ENCODE data around the gene FNDC10. TPM values are rescaled to one million over a fixed set of nuclear protein-coding genes. Genes with fewer than 3 reads are reported as not detected.

FNDC10 gene
- total and polyA plus RNA-seq, 2 donors (not counting 3 experiments of a cell fraction or from before 2014, with no cell fraction given): 1.5 to 2.3 TPM

DNA sequence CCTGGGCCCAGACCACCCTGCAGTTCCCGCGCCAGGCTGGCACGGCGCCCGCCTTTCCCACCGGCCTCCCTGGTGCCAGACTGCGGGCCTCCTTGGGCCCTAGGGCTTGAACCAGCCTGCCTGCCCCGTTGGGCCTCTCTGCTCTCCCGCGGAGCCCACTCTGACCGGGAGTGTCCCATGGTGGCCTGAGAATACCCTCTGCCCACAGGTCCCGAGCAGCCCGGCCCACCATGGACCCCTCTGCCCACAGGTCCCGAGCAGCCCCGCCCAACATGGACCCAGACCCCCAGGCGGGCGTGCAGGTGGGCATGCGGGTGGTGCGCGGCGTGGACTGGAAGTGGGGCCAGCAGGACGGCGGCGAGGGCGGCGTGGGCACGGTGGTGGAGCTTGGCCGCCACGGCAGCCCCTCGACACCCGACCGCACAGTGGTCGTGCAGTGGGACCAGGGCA, 23.3 kb upstream of the FNDC10 start:
- no peaks in the 10 kb centered on the region for H3K27me3 ChIP-seq (ENCODE audit: control insufficient read depth in 2 of 2, insufficient read depth in 2 of 2, low read length in 2 of 2)
- intact Hi-C loops (cut with micrococcal nuclease) (no loop called here), dilution Hi-C loops (cut with MboI; ENCODE audit: extremely low pct_ligation_motif_present, low sequenced_read_pairs) (no loop called here)
- H3K9me1 ChIP-seq (replicated peaks; ENCODE audit: control insufficient read depth, extremely low read depth, insufficient read depth, low read length): no peaks in the 10 kb centered on the region
- H3K9ac ChIP-seq (replicated peaks; ENCODE audit: extremely low read depth, insufficient read depth, low read length): no peak overlapping the region
- DNase-seq (ENCODE audit: low read depth, low spot score): no peak
- BruUV-seq (replicated peaks): no TSS peak
- TF ChIP-seq POLR2A (IDR thresholded peaks at IDR 0.05; ENCODE audit: low read depth, low read length): no peak
- TF ChIP-seq EZH2 (IDR thresholded peaks at IDR 0.05; ENCODE audit: borderline replicate concordance, low read depth, low read length, severe bottlenecking): no peak
- TF ChIP-seq, protein P1, sequence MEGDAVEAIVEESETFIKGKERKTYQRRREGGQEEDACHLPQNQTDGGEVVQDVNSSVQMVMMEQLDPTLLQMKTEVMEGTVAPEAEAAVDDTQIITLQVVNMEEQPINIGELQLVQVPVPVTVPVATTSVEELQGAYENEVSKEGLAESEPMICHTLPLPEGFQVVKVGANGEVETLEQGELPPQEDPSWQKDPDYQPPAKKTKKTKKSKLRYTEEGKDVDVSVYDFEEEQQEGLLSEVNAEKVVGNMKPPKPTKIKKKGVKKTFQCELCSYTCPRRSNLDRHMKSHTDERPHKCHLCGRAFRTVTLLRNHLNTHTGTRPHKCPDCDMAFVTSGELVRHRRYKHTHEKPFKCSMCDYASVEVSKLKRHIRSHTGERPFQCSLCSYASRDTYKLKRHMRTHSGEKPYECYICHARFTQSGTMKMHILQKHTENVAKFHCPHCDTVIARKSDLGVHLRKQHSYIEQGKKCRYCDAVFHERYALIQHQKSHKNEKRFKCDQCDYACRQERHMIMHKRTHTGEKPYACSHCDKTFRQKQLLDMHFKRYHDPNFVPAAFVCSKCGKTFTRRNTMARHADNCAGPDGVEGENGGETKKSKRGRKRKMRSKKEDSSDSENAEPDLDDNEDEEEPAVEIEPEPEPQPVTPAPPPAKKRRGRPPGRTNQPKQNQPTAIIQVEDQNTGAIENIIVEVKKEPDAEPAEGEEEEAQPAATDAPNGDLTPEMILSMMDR (IDR thresholded peaks at IDR 0.05; ENCODE audit: extremely low read depth in 1 of 2, insufficient read depth in 1 of 2, low read depth in 1 of 2, low read length in 2 of 2): no peak
- no peak for TF ChIP-seq JUN (IDR thresholded peaks at IDR 0.05; ENCODE audit: borderline replicate concordance, insufficient read depth, insufficient read length, low read depth)
- no peak for TF ChIP-seq POLR2AphosphoS5 (IDR thresholded peaks at IDR 0.05; ENCODE audit: insufficient read depth, low read depth, low read length)
- no peak for TF ChIP-seq GATA2 (IDR thresholded peaks at IDR 0.05; ENCODE audit: insufficient read depth, insufficient read length, low read depth, low read length)
- TF ChIP-seq MYC (IDR thresholded peaks at IDR 0.05; ENCODE audit: low read depth, low read length): no peak
- TF ChIP-seq MAX (IDR thresholded peaks at IDR 0.05; ENCODE audit: insufficient read depth, insufficient read length): no peak
- TF ChIP-seq FOS (IDR thresholded peaks at IDR 0.05; ENCODE audit: borderline replicate concordance, insufficient read depth, low read length): no peak
- H3K79me2 ChIP-seq (ENCODE audit: control insufficient read depth, insufficient read depth, low read length): no peaks in the 10 kb centered on the region
- no peak overlapping the region for H3K4me3 ChIP-seq (replicated peaks in 1 of 3; ENCODE audit: insufficient read depth in 1 of 3, low read depth in 1 of 3, low read length in 3 of 3)
- ChIA-PET CTCF (interaction anchor here (1.3 kb wide), 1 partner anchor 20 kb away, joined by 5 read pairs; no protein-coding TSS in a partner anchor), POLR2A (no interaction called here)
- H3K27ac ChIP-seq (ENCODE audit: insufficient read depth, low read depth, low read length): no peak overlapping the region
- no peak overlapping the region for H3K4me2 ChIP-seq (ENCODE audit: insufficient read depth, low read length)
- H4K20me1 ChIP-seq (replicated peaks; ENCODE audit: control insufficient read depth, extremely low read depth, insufficient read depth, low read length): no peaks in the 10 kb centered on the region
- H3K36me3 ChIP-seq (ENCODE audit: control insufficient read depth in 2 of 2, extremely low read depth in 1 of 2, insufficient read depth in 2 of 2, low read length in 2 of 2): no peaks in the 10 kb centered on the region
- no peaks in the 10 kb centered on the region for H3K9me3 ChIP-seq (replicated peaks; ENCODE audit: control insufficient read depth, insufficient read depth, low read length)
- no peak overlapping the region for H2AFZ ChIP-seq (ENCODE audit: low read depth, low read length)
- H3K4me1 ChIP-seq (ENCODE audit: control insufficient read depth, extremely low read depth, insufficient read depth, low read length): no peaks in the 10 kb centered on the region
- no peak for FAIRE-seq

Measured in endothelial cell of umbilical vein (primary cell).